Gastroesophageal sphincter (tissue), 3 donors: Measurements from ENCODE around the gene MDH1B.

ENCODE experiments used
- EP300 ChIP-seq: sonication (generic); formaldehyde crosslinking; IDR thresholded peaks from one replicate; pipeline ENCODE4 v1.6.1; 2017; ENCODE audit warnings: antibody characterized with exemption, mild to moderate bottlenecking
- POLR2A ChIP-seq, 2 donors: fragments of 450-650 bp; IDR thresholded peaks; one replicate each; pipeline ENCODE4 v1.6.1; 2017; ENCODE audit warnings: antibody characterized with exemption in 2 of 2, mild to moderate bottlenecking in 2 of 2, moderate library complexity in 1 of 2
- POLR2AphosphoS5 ChIP-seq: sonication (generic); formaldehyde crosslinking; IDR thresholded peaks from one replicate; pipeline ENCODE4 v1.6.1; 2017; ENCODE audit warnings: antibody characterized with exemption
- TF ChIP-seq, protein P1 (sequence below), 4 experiments: fragments of 200-600 bp in 2 of 4; fragments of 450-650 bp in 2 of 4; sonication (generic) in 1 of 4; IDR thresholded peaks; one replicate each; pipeline ENCODE4 v1.5.1; 2017 to 2019; ENCODE audit warnings: antibody characterized with exemption in 4 of 4, mild to moderate bottlenecking in 2 of 4, moderate library complexity in 2 of 4

- TF ChIP-seq POLR2A (IDR thresholded peaks at IDR 0.05) (peak; percentile 29 to 34), POLR2AphosphoS5 (peak; percentile 76), EP300 (no peak)
- TF ChIP-seq, protein P1, sequence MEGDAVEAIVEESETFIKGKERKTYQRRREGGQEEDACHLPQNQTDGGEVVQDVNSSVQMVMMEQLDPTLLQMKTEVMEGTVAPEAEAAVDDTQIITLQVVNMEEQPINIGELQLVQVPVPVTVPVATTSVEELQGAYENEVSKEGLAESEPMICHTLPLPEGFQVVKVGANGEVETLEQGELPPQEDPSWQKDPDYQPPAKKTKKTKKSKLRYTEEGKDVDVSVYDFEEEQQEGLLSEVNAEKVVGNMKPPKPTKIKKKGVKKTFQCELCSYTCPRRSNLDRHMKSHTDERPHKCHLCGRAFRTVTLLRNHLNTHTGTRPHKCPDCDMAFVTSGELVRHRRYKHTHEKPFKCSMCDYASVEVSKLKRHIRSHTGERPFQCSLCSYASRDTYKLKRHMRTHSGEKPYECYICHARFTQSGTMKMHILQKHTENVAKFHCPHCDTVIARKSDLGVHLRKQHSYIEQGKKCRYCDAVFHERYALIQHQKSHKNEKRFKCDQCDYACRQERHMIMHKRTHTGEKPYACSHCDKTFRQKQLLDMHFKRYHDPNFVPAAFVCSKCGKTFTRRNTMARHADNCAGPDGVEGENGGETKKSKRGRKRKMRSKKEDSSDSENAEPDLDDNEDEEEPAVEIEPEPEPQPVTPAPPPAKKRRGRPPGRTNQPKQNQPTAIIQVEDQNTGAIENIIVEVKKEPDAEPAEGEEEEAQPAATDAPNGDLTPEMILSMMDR (IDR thresholded peaks at IDR 0.05) = no peak
Measured at GRCh38 chr2:206765242-206766056, at the start of gene MDH1B, which contains the start of gene FASTKD2.
